K562 (cell line): Measurements from ENCODE around the gene HAT1. TPM values are rescaled to one million over a fixed set of nuclear protein-coding genes. Genes with fewer than 3 reads are reported as not detected.

Experiments
- ATAC-seq: fragments of 200-7000 bp; cut with Tn5 transposase; 3 replicates; pipeline ENCODE4 v1.9.1; 2020; ENCODE audit warnings: moderate library complexity
- BruUV-seq: library from RNA; stranded (reverse); fragments of 400-500 nt; replicated peaks from 2 replicates; lab custom pipeline; 2021; lab: Mats Ljungman, UMichigan
- CTCF ChIA-PET: fragments of 300-600 bp; formaldehyde crosslinking; extraction: SDS; loops from one replicate; lab custom pipeline; 2021; ENCODE audit warnings: low intra/inter-chr PET ratio; lab: Yijun Ruan, JAX
- POLR2A ChIA-PET: fragments of 300-600, 350-650 bp; sonication (Branson Sonifier 250); formaldehyde crosslinking; extraction: SDS; loops from one replicate; lab custom pipeline; 2021; ENCODE audit warnings: antibody characterized with exemption, inconsistent platforms; lab: Yijun Ruan, JAX
- DNase-seq, 4 experiments: peaks; one replicate each; pipeline versions ENCODE4 v3.0.0 to v3.0.0-alpha.2; 2011 to 2018; ENCODE audit warnings: low spot score in 3 of 4, mixed read lengths in 3 of 4; ENCODE audit errors: extremely low read depth in 1 of 4
- FAIRE-seq: peaks from 2 replicates; lab custom pipeline; 2011; peaks lifted over from hg19 to GRCh38; lab: Jason Lieb, UNC
- H2AFZ ChIP-seq: 2 replicates; pipeline ENCODE4 v1.6.0; 2011; ENCODE audit warnings: low read depth, low read length, control low read depth, inconsistent platforms
- H3K27ac ChIP-seq: fragments of 200-600 bp; 3 replicates; pipeline ENCODE4 v1.8.0; 2011; ENCODE audit warnings: low read depth, mild to moderate bottlenecking, control low read depth, inconsistent platforms, low read length, moderate library complexity, mixed read lengths; ENCODE audit errors: extremely low read depth
- H3K27me3 ChIP-seq, 2 experiments: fragments of 300-600 bp in 1 of 2; 2 replicates in 1 of 2; 3 replicates in 1 of 2; pipeline versions ENCODE4 v1.6.0 to v1.8.0; 2011; ENCODE audit warnings: inconsistent platforms in 2 of 2, low read length in 2 of 2, mild to moderate bottlenecking in 1 of 2, mixed read lengths in 1 of 2, moderate library complexity in 1 of 2; ENCODE audit not compliant: control insufficient read depth in 2 of 2, insufficient read depth in 2 of 2
- H3K36me3 ChIP-seq: fragments of 300-600 bp; 3 replicates; pipeline ENCODE4 v1.8.0; 2011; ENCODE audit warnings: mild to moderate bottlenecking, low read length, inconsistent platforms; ENCODE audit not compliant: control insufficient read depth, insufficient read depth
- H3K4me1 ChIP-seq, 2 experiments: fragments of 200-600 bp in 1 of 2; replicated peaks in 1 of 2; 2 replicates in 1 of 2; 3 replicates in 1 of 2; pipeline versions ENCODE4 v1.5.1 to v1.8.0; 2011; ENCODE audit warnings: inconsistent platforms in 2 of 2, low read length in 2 of 2, mild to moderate bottlenecking in 1 of 2, mixed read lengths in 1 of 2, moderate library complexity in 1 of 2; ENCODE audit not compliant: control insufficient read depth in 2 of 2, insufficient read depth in 2 of 2
- H3K4me2 ChIP-seq: 2 replicates; pipeline ENCODE4 v1.6.1; 2011; ENCODE audit warnings: low read length, control low read depth, inconsistent platforms, mixed read lengths; ENCODE audit not compliant: insufficient read depth
- H3K4me3 ChIP-seq: fragments of 200-600 bp; sonication (generic), shearing (Covaris generic); 2 replicates; pipeline ENCODE4 v1.5.1; 2016; ENCODE audit warnings: control low read depth, inconsistent platforms
- H3K79me2 ChIP-seq: fragments of 200-600 bp; 3 replicates; pipeline ENCODE4 v1.8.0; 2011; ENCODE audit warnings: low read length, inconsistent platforms; ENCODE audit not compliant: control insufficient read depth, insufficient read depth
- H3K9ac ChIP-seq, 2 experiments: 2 replicates each; pipeline versions ENCODE4 v1.6.0 to v1.6.1; 2011; ENCODE audit warnings: low read depth in 2 of 2, low read length in 2 of 2, control low read depth in 1 of 2, inconsistent platforms in 1 of 2, mild to moderate bottlenecking in 1 of 2, mixed read lengths in 1 of 2; ENCODE audit not compliant: insufficient read depth in 1 of 2
- H3K9me1 ChIP-seq: one replicate; pipeline ENCODE4 v1.6.0; 2011; ENCODE audit warnings: inconsistent platforms, mild to moderate bottlenecking, low read length, moderate library complexity; ENCODE audit not compliant: control insufficient read depth, insufficient read depth
- H3K9me3 ChIP-seq: replicated peaks from 2 replicates; pipeline ENCODE4 v1.5.1; 2011; ENCODE audit warnings: low read depth, low read length, inconsistent platforms; ENCODE audit not compliant: control insufficient read depth, insufficient read depth
- H4K20me1 ChIP-seq: replicated peaks from 2 replicates; pipeline ENCODE4 v1.6.1; 2011; ENCODE audit warnings: low read length, inconsistent platforms, mixed read lengths; ENCODE audit not compliant: control insufficient read depth, insufficient read depth
- BMI1 ChIP-seq: fragments of 150-350 bp; IDR thresholded peaks from 2 replicates; pipeline ENCODE4 v1.6.1; 2014; ENCODE audit warnings: low read length
- C11orf30 ChIP-seq: fragments of 450-650 bp; IDR thresholded peaks from 2 replicates; pipeline ENCODE4 v1.6.1; 2016; ENCODE audit warnings: low read depth, mild to moderate bottlenecking
- HDAC2 ChIP-seq: fragments of 450-650 bp; IDR thresholded peaks from 2 replicates; pipeline ENCODE4 v1.6.1; 2016; ENCODE audit warnings: mild to moderate bottlenecking
- HNRNPH1 ChIP-seq: fragments of 200-400 bp; formaldehyde crosslinking; optimal IDR thresholded peaks from 2 replicates; pipeline ENCODE3; 2017; ENCODE audit warnings: low read depth, mild to moderate bottlenecking, low read length, moderate library complexity
- HNRNPUL1 ChIP-seq: fragments of 200-400 bp; formaldehyde crosslinking; IDR thresholded peaks from 2 replicates; pipeline ENCODE4 v1.6.1; 2017; ENCODE audit warnings: low read length
- MCM2 ChIP-seq: fragments of 450-650 bp; IDR thresholded peaks from 2 replicates; pipeline ENCODE4 v1.6.1; 2017; ENCODE audit warnings: low read depth, mild to moderate bottlenecking
- PHF8 ChIP-seq: fragments of 200-600 bp; sonication (generic); IDR thresholded peaks from 2 replicates; pipeline ENCODE4 v1.6.1; 2012; ENCODE audit warnings: mixed run types, mild to moderate bottlenecking, inconsistent platforms, low read length, moderate library complexity, borderline replicate concordance
- SMAD1 ChIP-seq: fragments of 150-350 bp; IDR thresholded peaks from 2 replicates; pipeline ENCODE4 v1.6.1; 2014; ENCODE audit warnings: low read length, low read depth; ENCODE audit not compliant: partially characterized antibody
- TEAD2 ChIP-seq: fragments of 450-650 bp; IDR thresholded peaks from 2 replicates; pipeline ENCODE4 v1.6.1; 2016; ENCODE audit warnings: missing genetic modification characterization, control low read depth, missing compliant biosample characterization
- ZEB2 ChIP-seq: fragments of 450-650 bp; IDR thresholded peaks from 2 replicates; pipeline ENCODE4 v1.6.1; 2016
- WGBS: fragments of 100-300 bp; shearing (Covaris generic); methylation state at CpG from one replicate; pipeline ENCODE4 v1.1.6; 2016; ENCODE audit warnings: low coverage, mixed read lengths; ENCODE audit not compliant: insufficient coverage; ENCODE audit errors: missing lambda C conversion rate; 5-methylcytosine and 5-hydroxymethylcytosine counted together
- in situ Hi-C: fragments of 300-500 bp; cut with MboI; formaldehyde crosslinking; loops from 4 replicates; pipeline ENCODE4 v1.15.0; 2018; ENCODE audit warnings: inconsistent platforms, mixed read lengths
- intact Hi-C: fragments of 100-400 bp; cut with micrococcal nuclease; formaldehyde crosslinking; loops from 2 replicates; pipeline ENCODE4 v1.14.2; 2022
- polyA plus RNA-seq, 8 experiments: library from polyadenylated mRNA; depleted of rRNA in 4 of 8; stranded (reverse) in 5 of 8; unstranded in 3 of 8; fragments of >200 nt; fragmentation: Nextera tagmentation in 2 of 8; fragmentation: Illumina TruSeq in 1 of 8; extraction: Ambion mirVana in 2 of 8; extraction: Trizol in 1 of 8; gene quantifications; 2 replicates each; pipeline versions ENCODE4 v1.2.1 to v1.2.3, GENCODE V29; 2011 to 2014; ENCODE audit warnings: inconsistent platforms in 1 of 8, missing spikeins in 1 of 8
- total RNA-seq, 7 experiments: library from RNA; depleted of rRNA in 6 of 7; stranded (reverse); fragments of >200 nt in 6 of 7; fragmentation: Illumina TruSeq in 2 of 7; extraction: Trizol in 2 of 7; gene quantifications; 2 replicates each; pipeline versions ENCODE4 v1.2.1 to v1.2.3, GENCODE V29; 2011 to 2021; ENCODE audit warnings: low replicate concordance in 1 of 7
- TF ChIP-seq, protein P1 (sequence below): sonication (generic); IDR thresholded peaks from 2 replicates; pipeline ENCODE4 v1.6.1; 2016
- TF ChIP-seq, protein P2 (sequence below): sonication (generic); formaldehyde crosslinking; IDR thresholded peaks from 2 replicates; pipeline ENCODE4 v1.8.0; 2022; ENCODE audit warnings: missing genetic modification reagents, mild to moderate bottlenecking, borderline replicate concordance
- TF ChIP-seq, protein P3 (sequence below): fragments of 450-650 bp; formaldehyde crosslinking; IDR thresholded peaks from 2 replicates; pipeline ENCODE4 v1.4.0; 2022; ENCODE audit warnings: missing genetic modification characterization

HAT1 gene
- total and polyA plus RNA-seq, 9 of the 15 experiments (the other 6 are each of a cell fraction or from before 2014, with no cell fraction given), result 125 to 384 (median 244) TPM

DNA sequence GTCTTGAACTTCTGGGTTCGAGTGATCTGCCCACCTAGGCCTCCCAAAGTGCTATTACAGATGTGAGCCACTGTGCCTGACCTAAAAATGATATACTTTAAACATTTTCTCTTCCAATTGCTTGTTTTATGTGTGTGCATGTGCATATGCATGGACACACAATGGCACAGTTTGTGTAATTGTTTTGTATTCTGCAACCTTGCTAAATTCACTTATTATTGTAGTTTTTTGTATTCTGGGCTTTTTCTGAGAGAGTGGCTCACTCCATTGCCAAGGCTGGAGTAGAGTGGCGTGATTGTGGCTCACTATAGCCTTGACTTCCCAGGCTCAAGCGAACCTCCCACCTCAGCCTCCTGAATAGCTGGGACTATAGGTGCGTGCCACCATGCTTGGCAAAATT lies 8.1 kb downstream of the HAT1 start (continued):
- no peak for TF ChIP-seq SMAD1
- peak; percentile 60 for TF ChIP-seq C11orf30

GRCh38 chr2:171939058-171939742 lies 16.9 kb downstream of the HAT1 start:
- no peaks in the 10 kb centered on the region for H3K9me3 ChIP-seq
- no peaks in the 10 kb centered on the region for H3K4me1 ChIP-seq
- DNase-seq (no peak), FAIRE-seq (no peak)
- no peaks in the 10 kb centered on the region for H3K9me1 ChIP-seq
- POLR2A ChIA-PET, result interaction anchor here (0.6 to 9.1 kb wide), 4 partner anchors 11 to 207 kb away, joined by 3 to 62 read pairs (median 4); partner anchors contain the start of gene HAT1
- no peak overlapping the region for H2AFZ ChIP-seq
- no peak overlapping the region for H3K4me3 ChIP-seq
- H3K9ac ChIP-seq, result no peak overlapping the region
- peaks cover 31% of the 10 kb centered on the region for H3K36me3 ChIP-seq
- H3K79me2 ChIP-seq, result peaks cover 95% of the 10 kb centered on the region
- H3K27me3 ChIP-seq, result no peaks in the 10 kb centered on the region
- WGBS, result 91% methylated on average over 9 of the region's 9 CpGs
- H3K27ac ChIP-seq, result no peak overlapping the region
- in situ Hi-C loops, result no loop called here
- BruUV-seq, result no TSS peak
- no peak overlapping the region for H3K4me2 ChIP-seq
- no peak for TF ChIP-seq HNRNPH1
- no peak for TF ChIP-seq BMI1
- TF ChIP-seq ZEB2, result no peak
- no peak for TF ChIP-seq HNRNPUL1
- TF ChIP-seq PHF8, result no peak
- TF ChIP-seq, protein P1, sequence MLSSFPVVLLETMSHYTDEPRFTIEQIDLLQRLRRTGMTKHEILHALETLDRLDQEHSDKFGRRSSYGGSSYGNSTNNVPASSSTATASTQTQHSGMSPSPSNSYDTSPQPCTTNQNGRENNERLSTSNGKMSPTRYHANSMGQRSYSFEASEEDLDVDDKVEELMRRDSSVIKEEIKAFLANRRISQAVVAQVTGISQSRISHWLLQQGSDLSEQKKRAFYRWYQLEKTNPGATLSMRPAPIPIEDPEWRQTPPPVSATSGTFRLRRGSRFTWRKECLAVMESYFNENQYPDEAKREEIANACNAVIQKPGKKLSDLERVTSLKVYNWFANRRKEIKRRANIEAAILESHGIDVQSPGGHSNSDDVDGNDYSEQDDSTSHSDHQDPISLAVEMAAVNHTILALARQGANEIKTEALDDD, result no peak
- TF ChIP-seq TEAD2, result no peak
- TF ChIP-seq MCM2, result no peak
- no peak for TF ChIP-seq HDAC2
- TF ChIP-seq, protein P2, sequence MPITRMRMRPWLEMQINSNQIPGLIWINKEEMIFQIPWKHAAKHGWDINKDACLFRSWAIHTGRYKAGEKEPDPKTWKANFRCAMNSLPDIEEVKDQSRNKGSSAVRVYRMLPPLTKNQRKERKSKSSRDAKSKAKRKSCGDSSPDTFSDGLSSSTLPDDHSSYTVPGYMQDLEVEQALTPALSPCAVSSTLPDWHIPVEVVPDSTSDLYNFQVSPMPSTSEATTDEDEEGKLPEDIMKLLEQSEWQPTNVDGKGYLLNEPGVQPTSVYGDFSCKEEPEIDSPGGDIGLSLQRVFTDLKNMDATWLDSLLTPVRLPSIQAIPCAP (CRISPR knock-in tag), result no peak
- TF ChIP-seq, protein P3, sequence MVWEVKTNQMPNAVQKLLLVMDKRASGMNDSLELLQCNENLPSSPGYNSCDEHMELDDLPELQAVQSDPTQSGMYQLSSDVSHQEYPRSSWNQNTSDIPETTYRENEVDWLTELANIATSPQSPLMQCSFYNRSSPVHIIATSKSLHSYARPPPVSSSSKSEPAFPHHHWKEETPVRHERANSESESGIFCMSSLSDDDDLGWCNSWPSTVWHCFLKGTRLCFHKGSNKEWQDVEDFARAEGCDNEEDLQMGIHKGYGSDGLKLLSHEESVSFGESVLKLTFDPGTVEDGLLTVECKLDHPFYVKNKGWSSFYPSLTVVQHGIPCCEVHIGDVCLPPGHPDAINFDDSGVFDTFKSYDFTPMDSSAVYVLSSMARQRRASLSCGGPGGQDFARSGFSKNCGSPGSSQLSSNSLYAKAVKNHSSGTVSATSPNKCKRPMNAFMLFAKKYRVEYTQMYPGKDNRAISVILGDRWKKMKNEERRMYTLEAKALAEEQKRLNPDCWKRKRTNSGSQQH (CRISPR knock-in tag), result no peak
- TF ChIP-seq, all 486 proteins: peak for 0
- H4K20me1 ChIP-seq, result no peaks in the 10 kb centered on the region; the same call in 1 of the 2 replicates
- CTCF ChIA-PET, result no interaction called here
- intact Hi-C loops, result no loop called here
- no peak for ATAC-seq
